ENCODE data around the gene SLC24A3.
"Not testable (repeated sequence)": the region's sequence is repeated elsewhere in the genome, so short reads cannot be mapped to it uniquely, and the experiment has no call there.

The SLC24A3 gene

DNA sequence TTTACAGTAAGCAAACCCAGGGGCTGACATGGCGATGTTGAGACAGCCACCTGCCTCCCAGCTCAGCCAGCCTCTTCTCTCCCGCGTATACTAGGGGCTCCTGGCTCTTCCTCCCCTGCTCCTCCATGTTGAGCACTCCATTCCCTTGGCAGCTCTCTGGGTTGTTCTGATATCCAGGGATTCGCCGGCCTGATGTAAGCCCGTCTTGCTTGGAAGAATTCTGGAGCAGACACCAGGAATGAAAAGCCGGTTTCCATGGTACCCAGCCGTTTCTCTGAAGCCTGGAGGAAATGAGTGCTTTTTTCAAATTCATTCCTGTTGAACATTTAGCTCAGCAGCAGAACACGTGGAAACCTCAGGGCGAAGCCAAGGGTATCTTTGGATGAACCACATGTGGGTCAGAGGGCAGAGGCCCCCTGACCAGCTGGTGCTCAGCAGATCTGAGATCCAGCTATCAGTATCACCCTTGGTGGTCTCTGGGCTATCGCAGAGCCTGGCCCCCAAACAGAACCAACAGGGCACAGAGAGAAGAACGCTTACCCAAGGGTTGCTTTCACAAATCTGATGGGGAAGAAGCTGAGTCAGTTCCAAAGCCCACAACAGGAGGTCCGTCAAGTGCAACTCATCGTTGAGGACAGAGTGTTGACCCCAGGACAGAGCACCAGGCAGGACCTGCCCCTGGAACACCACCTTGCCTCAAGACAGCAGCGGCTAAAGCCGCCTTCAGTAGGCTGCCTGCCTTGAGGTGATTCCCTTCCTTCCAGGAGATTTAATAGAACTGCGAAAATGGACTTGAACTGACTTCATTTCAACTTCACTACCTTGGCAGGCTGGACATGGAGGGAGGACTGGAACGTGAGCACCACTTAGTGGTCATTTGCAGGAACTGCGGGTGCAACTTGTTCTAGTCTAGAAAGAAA, 449.5 kb downstream of the SLC24A3 start:
- Mint-ChIP-seq H3K9me3 (no peaks in the 10 kb centered on the region), H3K36me3 (ENCODE audit: low read depth) (no peaks in the 10 kb centered on the region), H3K27me3 (peaks cover 31% of the 10 kb centered on the region), H3K27ac (no peak overlapping the region), H3K4me3 (no peak overlapping the region), H3K4me1 (ENCODE audit: low read depth) (peaks cover 44% of the 10 kb centered on the region)
- intact Hi-C loops (cut with micrococcal nuclease): loop anchor here (1.0 to 5.0 kb wide), 3 partner anchors 34 to 1030 kb away; no protein-coding TSS in a partner anchor

DNA sequence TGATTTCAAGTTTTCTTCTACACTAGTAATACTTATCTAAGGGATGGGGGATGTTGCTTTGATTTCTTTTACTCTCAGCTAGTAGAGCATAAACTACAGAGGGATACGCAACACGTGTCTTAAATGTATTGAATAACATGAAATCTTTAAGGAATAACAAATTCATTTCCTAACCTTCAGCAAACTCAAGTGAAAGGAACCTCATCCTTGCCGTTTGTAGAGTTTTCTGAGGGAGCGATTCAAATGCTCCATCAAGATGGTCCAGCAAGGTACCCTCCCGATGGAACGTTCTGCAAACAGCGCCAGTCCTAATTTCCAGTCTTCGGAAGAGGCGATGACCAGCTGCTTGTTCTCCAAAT, 450.2 kb downstream of the SLC24A3 start:
- no peaks in the 10 kb centered on the region for H3K9me3 Mint-ChIP-seq
- intact Hi-C loops (cut with micrococcal nuclease): loop anchor here (1.0 to 5.0 kb wide), 3 partner anchors 34 to 1030 kb away; no protein-coding TSS in a partner anchor
- peaks cover 30% of the 10 kb centered on the region for H3K27me3 Mint-ChIP-seq

DNA sequence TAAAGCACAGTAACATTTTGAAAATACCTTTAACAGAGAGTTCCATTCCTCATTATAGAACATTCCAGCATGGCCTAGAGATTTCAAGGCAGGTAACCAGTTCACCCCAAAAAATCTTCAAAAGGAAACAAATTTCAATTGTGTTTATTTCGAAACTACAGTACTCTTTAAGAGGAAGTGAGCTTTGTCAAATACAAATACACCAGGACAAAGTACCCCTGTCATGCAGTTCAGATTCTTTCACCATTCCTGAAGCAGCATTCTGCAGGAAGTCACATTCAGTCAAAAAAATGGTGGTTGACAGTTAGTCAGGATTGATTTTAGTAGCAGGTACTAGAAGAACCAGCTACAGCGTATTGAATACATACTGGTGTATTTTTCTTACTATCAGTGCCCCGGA, 456.0 kb downstream of the SLC24A3 start:
- H3K27ac Mint-ChIP-seq: peak overlapping the region; percentile 52
- peaks cover 51% of the 10 kb centered on the region for H3K4me1 Mint-ChIP-seq (ENCODE audit: low read depth)
- no peaks in the 10 kb centered on the region for H3K36me3 Mint-ChIP-seq (ENCODE audit: low read depth)
- no peaks in the 10 kb centered on the region for H3K9me3 Mint-ChIP-seq
- H3K27me3 Mint-ChIP-seq: peaks cover 7% of the 10 kb centered on the region
- no peak overlapping the region for H3K4me3 Mint-ChIP-seq
- intact Hi-C loops (cut with micrococcal nuclease): no loop called here

More for the DNA sequence above, 450.2 kb downstream of the SLC24A3 start:
- H3K4me1 Mint-ChIP-seq (ENCODE audit: low read depth): peaks cover 42% of the 10 kb centered on the region
- no peak overlapping the region for H3K27ac Mint-ChIP-seq
- no peak overlapping the region for H3K4me3 Mint-ChIP-seq
- H3K36me3 Mint-ChIP-seq (ENCODE audit: low read depth): no peaks in the 10 kb centered on the region

DNA sequence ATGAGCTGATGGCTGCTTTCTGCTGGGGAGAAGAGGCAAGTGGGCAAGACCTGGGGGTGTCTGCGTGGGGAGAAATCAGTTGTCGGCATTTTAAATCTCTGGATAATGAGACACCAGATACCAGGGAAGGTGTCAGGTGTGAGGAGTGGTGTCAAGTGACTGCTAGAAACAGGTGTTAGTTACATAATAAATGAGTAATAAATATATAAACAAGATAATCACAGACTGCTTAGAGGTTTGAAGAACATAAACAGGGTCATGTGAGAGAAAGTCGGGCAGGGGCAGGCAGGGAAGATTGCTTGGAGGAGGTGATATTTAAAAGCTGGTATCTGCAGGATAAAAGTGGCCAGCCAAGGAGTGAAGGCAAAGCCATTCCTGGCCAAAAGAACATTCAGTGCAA, 458.4 kb downstream of the SLC24A3 start:
- Mint-ChIP-seq H3K36me3 (ENCODE audit: low read depth) (no peaks in the 10 kb centered on the region), H3K9me3 (no peaks in the 10 kb centered on the region), H3K27ac (no peak overlapping the region), H3K27me3 (peaks cover 2% of the 10 kb centered on the region), H3K4me3 (no peak overlapping the region), H3K4me1 (ENCODE audit: low read depth) (peaks cover 44% of the 10 kb centered on the region)
- intact Hi-C loops (cut with micrococcal nuclease): no loop called here

DNA sequence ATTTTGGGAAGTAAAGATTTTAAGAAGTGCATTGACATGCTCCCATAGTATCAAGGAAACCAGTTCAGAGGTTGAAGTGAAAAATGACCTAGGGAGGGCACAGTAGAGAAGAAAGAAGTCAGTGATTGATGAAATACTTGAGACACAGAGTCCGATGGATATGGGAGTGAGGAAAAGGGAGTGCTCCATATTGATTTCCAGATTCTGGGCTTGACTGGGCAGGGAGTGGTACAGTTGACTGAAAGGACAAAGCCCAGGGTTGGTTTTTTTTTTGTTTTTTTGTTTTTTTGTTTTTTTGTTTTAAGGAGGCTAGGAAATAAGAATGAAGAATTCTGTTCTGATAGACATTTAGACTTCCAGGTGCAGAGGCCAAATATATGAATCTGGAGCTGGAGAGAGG, 458.9 kb downstream of the SLC24A3 start:
- Mint-ChIP-seq H3K36me3 (ENCODE audit: low read depth) (no peaks in the 10 kb centered on the region), H3K4me3 (no peak overlapping the region), H3K4me1 (ENCODE audit: low read depth) (peaks cover 42% of the 10 kb centered on the region), H3K27me3 (peaks cover 2% of the 10 kb centered on the region), H3K27ac (no peak overlapping the region), H3K9me3 (no peaks in the 10 kb centered on the region)
- intact Hi-C loops (cut with micrococcal nuclease): no loop called here

DNA sequence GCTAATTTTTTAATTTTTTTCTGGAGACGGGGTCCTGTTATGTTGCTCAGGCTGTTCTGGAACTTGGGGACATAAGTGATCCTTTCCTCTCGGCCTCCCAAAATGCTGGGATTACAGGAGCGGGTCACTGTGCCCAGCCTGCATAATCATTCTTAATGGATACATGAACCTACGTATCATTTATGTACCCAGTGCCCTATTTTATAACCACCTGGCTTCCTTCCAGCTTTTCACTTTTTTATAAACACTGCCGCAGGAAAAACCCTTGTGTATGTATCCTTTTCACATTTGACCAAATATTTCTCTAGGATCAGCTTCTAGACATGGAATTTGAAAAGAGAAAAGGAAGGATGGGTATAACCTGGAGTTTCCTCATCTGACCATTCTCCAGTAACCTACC, 460.1 kb downstream of the SLC24A3 start:
- intact Hi-C loops (cut with micrococcal nuclease): no loop called here
- Mint-ChIP-seq H3K4me3 (no peak overlapping the region), H3K27ac (no peak overlapping the region), H3K4me1 (ENCODE audit: low read depth) (peaks cover 47% of the 10 kb centered on the region), H3K27me3 (peaks cover 2% of the 10 kb centered on the region), H3K36me3 (ENCODE audit: low read depth) (no peaks in the 10 kb centered on the region), H3K9me3 (no peaks in the 10 kb centered on the region)

DNA sequence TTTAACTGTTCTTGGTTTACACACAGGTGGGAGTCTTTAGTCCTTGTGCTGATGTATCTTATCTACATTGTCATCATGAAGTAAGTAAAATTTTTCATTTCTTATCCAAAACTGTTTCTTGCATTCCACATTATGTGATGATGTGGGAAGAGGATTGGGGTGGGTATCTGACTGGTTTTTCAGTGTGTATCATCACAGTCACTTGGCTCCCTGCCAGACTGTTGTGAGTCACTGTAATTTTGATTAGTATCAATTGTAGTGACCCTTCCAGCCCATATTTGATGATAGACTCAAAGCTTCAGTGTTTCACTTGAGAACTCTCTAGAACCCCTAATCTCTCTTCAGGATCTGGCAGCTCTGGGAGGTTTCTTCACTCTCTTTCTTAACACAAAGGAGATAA, 461.1 kb downstream of the SLC24A3 start:
- Mint-ChIP-seq H3K9me3 (no peaks in the 10 kb centered on the region), H3K27me3 (peaks cover 2% of the 10 kb centered on the region), H3K36me3 (ENCODE audit: low read depth) (no peaks in the 10 kb centered on the region), H3K4me3 (no peak overlapping the region), H3K4me1 (ENCODE audit: low read depth) (peaks cover 41% of the 10 kb centered on the region), H3K27ac (no peak overlapping the region)
- intact Hi-C loops (cut with micrococcal nuclease): no loop called here

DNA sequence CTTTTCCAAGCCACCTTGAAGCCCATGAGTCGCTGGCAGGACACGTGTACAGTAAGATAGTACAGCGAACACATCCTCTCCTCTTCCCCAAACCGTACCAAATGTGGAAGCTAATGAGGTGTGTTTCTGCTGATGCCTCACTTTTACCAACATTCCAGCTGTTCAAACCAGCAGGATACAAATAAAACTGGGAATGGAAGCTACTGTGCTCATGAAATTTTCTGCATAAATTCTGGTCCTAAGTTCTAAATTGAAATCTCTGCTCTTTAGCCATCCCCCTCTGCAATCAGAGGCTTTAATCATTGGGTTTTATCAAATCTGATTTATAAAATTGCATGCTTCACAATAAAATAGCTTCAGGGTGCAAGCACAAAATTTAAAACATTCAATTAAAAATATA, 463.8 kb downstream of the SLC24A3 start:
- H3K27me3 Mint-ChIP-seq: peaks cover 2% of the 10 kb centered on the region
- no peaks in the 10 kb centered on the region for H3K9me3 Mint-ChIP-seq
- peaks cover 32% of the 10 kb centered on the region for H3K4me1 Mint-ChIP-seq (ENCODE audit: low read depth)
- no peak overlapping the region for H3K27ac Mint-ChIP-seq
- H3K36me3 Mint-ChIP-seq (ENCODE audit: low read depth): no peaks in the 10 kb centered on the region
- no peak overlapping the region for H3K4me3 Mint-ChIP-seq
- intact Hi-C loops (cut with micrococcal nuclease): no loop called here

DNA sequence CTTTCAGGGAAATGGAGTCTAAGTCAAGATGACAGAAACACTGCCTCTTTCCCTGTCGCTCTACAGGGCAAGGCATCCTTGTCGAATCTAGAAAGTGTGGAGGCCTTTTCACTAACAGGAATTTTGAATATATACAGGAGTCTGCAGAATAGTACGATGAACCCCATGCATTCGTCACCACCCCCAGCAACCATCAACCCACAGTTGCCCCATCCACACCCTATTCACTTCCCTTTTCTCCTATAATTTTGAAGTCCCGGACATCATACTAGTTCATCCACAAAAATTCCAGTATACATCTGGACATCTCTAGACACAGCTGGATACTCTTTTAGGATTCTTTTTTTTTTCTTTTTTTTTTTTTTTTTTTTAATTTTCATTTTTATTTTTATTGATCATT, 464.9 kb downstream of the SLC24A3 start:
- no peaks in the 10 kb centered on the region for H3K36me3 Mint-ChIP-seq (ENCODE audit: low read depth)
- peaks cover 21% of the 10 kb centered on the region for H3K4me1 Mint-ChIP-seq (ENCODE audit: low read depth)
- no peaks in the 10 kb centered on the region for H3K9me3 Mint-ChIP-seq
- H3K27ac Mint-ChIP-seq: peak overlapping the region; percentile 42
- no peak overlapping the region for H3K4me3 Mint-ChIP-seq
- peaks cover 2% of the 10 kb centered on the region for H3K27me3 Mint-ChIP-seq
- intact Hi-C loops (cut with micrococcal nuclease): no loop called here

DNA sequence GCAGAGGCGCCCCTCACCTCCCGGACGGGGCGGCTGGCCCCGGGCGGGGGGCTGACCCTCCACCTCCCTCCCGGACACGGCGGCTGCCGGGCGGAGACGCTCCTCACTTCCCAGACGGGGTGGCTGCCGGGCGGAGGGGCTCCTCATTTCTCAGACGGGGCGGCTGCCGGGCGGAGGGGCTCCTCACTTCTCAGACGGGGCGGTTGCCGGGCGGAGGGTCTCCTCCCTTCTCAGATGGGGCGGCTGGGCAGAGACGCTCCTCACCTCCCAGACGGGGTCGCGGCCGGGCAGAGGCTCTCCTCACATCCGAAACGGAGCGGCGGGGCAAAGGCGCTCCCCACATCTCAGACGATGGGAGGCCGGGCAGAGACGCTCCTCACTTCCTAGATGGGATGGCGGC, 466.1 kb downstream of the SLC24A3 start:
- H3K4me3 Mint-ChIP-seq; intact Hi-C loops (cut with micrococcal nuclease); H3K27me3 Mint-ChIP-seq; H3K36me3 Mint-ChIP-seq (ENCODE audit: low read depth); H3K9me3 Mint-ChIP-seq; H3K27ac Mint-ChIP-seq: not testable (repeated sequence)
- H3K4me1 Mint-ChIP-seq (ENCODE audit: low read depth): peaks cover 14% of the 10 kb centered on the region

DNA sequence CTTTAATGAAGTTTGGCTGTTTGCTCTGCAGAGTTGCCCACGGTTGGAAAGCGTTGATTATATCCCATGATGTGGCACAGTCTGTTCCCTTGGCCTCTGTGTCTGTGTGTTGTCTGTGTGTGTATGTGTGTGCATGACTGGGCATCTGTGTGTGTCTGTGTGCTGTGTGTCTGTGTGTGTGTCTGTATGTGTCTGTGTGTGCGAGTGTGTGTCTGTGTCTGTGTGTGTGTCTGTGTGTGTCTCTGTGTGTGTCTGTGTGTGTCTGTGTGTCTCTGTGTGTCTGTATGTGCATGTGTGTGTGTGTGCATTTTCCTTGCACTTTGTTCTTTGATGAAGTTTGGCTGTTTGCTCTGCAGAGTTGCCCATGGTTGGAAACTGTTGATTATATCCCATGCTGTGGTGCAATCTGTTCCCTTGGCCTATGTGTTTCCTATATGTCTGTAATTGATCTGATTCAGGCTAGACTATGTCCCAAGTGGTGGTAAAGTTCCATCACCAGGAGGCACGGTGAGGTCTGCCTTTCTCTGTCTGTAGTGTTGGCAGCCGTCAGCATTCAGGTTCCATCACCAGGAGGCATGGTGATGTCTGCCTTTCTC, 467.6 kb downstream of the SLC24A3 start:
- intact Hi-C loops (cut with micrococcal nuclease): no loop called here
- Mint-ChIP-seq H3K27me3 (no peaks in the 10 kb centered on the region), H3K4me3 (no peak overlapping the region), H3K9me3 (peaks cover 17% of the 10 kb centered on the region), H3K36me3 (ENCODE audit: low read depth) (peaks cover 14% of the 10 kb centered on the region), H3K27ac (peak overlapping the region; percentile 11), H3K4me1 (ENCODE audit: low read depth) (peaks cover 21% of the 10 kb centered on the region)

DNA sequence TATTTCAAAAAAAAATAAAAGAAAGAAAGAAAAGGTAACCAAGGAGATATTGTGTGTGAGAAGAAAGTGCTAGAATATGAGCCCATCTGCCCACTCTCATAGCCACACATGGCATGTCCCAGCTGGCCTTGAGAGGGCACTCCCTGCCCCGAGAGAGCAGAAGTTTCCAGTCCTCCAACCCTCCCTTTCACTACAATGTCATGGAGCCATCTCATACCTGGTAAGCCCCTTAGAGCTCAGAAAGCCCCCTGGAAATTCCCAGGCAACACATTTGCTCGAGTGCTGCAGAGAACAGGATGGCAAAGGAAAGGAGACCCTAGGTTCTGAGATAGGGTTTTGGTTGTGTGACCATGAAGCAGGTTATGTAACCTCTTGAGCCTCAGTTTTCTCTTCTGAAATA, 469.8 kb downstream of the SLC24A3 start:
- intact Hi-C loops (cut with micrococcal nuclease): no loop called here
- H3K36me3 Mint-ChIP-seq (ENCODE audit: low read depth): peaks cover 21% of the 10 kb centered on the region
- peak overlapping the region; percentile 26 for H3K27ac Mint-ChIP-seq
- H3K4me1 Mint-ChIP-seq (ENCODE audit: low read depth): peaks cover 40% of the 10 kb centered on the region
- no peak overlapping the region for H3K4me3 Mint-ChIP-seq
- peaks cover 27% of the 10 kb centered on the region for H3K9me3 Mint-ChIP-seq
- no peaks in the 10 kb centered on the region for H3K27me3 Mint-ChIP-seq

DNA sequence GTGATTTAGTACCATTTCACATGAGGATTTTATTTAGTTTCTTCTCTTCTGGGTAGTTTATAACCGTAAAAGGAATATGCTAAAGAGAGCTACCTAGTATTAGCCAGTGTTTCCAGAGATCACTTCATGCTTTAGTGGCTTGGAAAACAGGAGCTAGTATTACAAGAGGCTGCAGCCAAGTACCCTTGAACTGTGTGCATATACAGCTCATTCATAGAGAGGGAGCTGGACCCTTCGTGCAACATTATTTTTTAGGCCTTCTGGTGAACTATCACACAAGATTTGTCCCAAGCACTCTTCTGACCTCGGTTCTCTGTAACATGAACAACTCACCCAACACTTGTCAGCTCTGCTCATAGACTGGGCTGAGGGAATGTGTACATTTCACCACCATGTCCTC, 470.7 kb downstream of the SLC24A3 start:
- Mint-ChIP-seq H3K36me3 (ENCODE audit: low read depth) (peaks cover 21% of the 10 kb centered on the region), H3K9me3 (peaks cover 27% of the 10 kb centered on the region), H3K27ac (no peak overlapping the region), H3K4me3 (no peak overlapping the region), H3K4me1 (ENCODE audit: low read depth) (peaks cover 41% of the 10 kb centered on the region), H3K27me3 (no peaks in the 10 kb centered on the region)
- intact Hi-C loops (cut with micrococcal nuclease): no loop called here

DNA sequence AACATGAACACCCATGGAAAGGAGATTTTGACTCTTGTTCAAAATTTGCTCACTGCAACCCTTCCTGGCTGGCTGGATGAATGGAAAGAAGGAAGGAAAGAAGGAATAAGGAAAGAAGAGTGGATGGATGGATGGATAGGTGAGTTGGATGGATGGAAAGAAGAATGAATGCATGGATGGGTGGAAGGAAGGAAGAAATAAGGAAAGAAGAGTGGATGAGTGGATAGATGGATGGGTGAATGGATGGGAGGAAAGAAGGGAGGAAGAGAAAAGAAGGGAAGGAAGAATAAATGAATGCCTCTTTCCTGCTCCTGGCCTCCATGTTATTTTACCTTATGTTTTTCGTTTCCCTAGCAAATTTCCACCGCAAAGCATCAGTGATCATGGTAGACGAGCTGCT, 471.4 kb downstream of the SLC24A3 start:
- Mint-ChIP-seq H3K27me3 (no peaks in the 10 kb centered on the region), H3K4me1 (ENCODE audit: low read depth) (peaks cover 44% of the 10 kb centered on the region), H3K36me3 (ENCODE audit: low read depth) (peaks cover 21% of the 10 kb centered on the region), H3K9me3 (peaks cover 27% of the 10 kb centered on the region), H3K4me3 (no peak overlapping the region), H3K27ac (no peak overlapping the region)
- intact Hi-C loops (cut with micrococcal nuclease): no loop called here

All from dendritic cell treated with granulocyte-macrophage colony-stimulating factor and Interleukin-4, amounts not matched to agents 40 ng/mL and 50 ng/mL, for 4 days (primary cell).